Measurements from ENCODE around the gene ASB2. TPM values are rescaled to one million over a fixed set of nuclear protein-coding genes. Genes with fewer than 3 reads are reported as not detected.
A peak's percentile ranks its signal among the peaks of the same experiment; 100 is the strongest.

The ASB2 gene
- polyA plus RNA-seq, 1 donor (not counting 4 experiments of a cell fraction or from before 2014, with no cell fraction given) = 0.56 TPM

- no peaks in the 10 kb centered on the region for H3K9me1 ChIP-seq (ENCODE audit: control insufficient read depth, extremely low read depth, insufficient read depth, low read length)
- no peak for DNase-seq (ENCODE audit: low read depth, low spot score)
- no peak for FAIRE-seq
- TF ChIP-seq CTCF (optimal IDR thresholded peaks at IDR 0.05 in 1 of 3, IDR thresholded peaks at IDR 0.05 in 1 of 3, conservative IDR thresholded peaks at IDR 0.05 in 1 of 3; ENCODE audit: extremely low read depth in 1 of 3, insufficient read depth in 2 of 3, low read length in 3 of 3) (peak in 1 of 3 experiments; percentile 7), EZH2 (IDR thresholded peaks at IDR 0.05; ENCODE audit: low read length) (no peak)
- H3K36me3 ChIP-seq (ENCODE audit: control insufficient read depth in 2 of 2, extremely low read depth in 1 of 2, insufficient read depth in 2 of 2, low read length in 2 of 2) = no peaks in the 10 kb centered on the region
- H4K20me1 ChIP-seq (ENCODE audit: control insufficient read depth, extremely low read depth, insufficient read depth, low read length) = no peaks in the 10 kb centered on the region
- no peaks in the 10 kb centered on the region for H3K9me3 ChIP-seq (ENCODE audit: control insufficient read depth, low read depth, low read length)
- dilution Hi-C loops (cut with MboI; ENCODE audit: extremely low pct_ligation_motif_present, low sequenced_read_pairs) = no loop called here
- no peak overlapping the region for H3K27ac ChIP-seq (ENCODE audit: control insufficient read depth, insufficient read depth, low read length)
- H3K79me2 ChIP-seq (ENCODE audit: control insufficient read depth, insufficient read depth, low read length) = no peaks in the 10 kb centered on the region
- H2AFZ ChIP-seq (ENCODE audit: control insufficient read depth, low read length) = no peak overlapping the region
- H3K4me2 ChIP-seq (ENCODE audit: control insufficient read depth, extremely low read depth, insufficient read depth, low read depth, low read length) = no peak overlapping the region
- peaks cover 4% of the 10 kb centered on the region for H3K27me3 ChIP-seq (ENCODE audit: control insufficient read depth, extremely low read depth, insufficient read depth, low read length)
- no peak overlapping the region for H3K4me3 ChIP-seq (ENCODE audit: control insufficient read depth in 2 of 3, extremely low read depth in 1 of 3, insufficient read depth in 2 of 3, low read depth in 1 of 3, low read length in 3 of 3)
- no peak overlapping the region for H3K9ac ChIP-seq (ENCODE audit: control insufficient read depth, extremely low read depth, insufficient read depth, low read length)
- peaks cover 5% of the 10 kb centered on the region for H3K4me1 ChIP-seq (ENCODE audit: control insufficient read depth, extremely low read depth, insufficient read depth, low read length)
Measured at GRCh38 chr14:94015223-94015622, 38.9 kb upstream of the ASB2 start.

GRCh38 chr14:94014382-94014781 is 38.0 kb upstream of the ASB2 start:
- Histone ChIP-seq H3K79me2 (ENCODE audit: control insufficient read depth, insufficient read depth, low read length) (no peaks in the 10 kb centered on the region), H3K27ac (ENCODE audit: control insufficient read depth, insufficient read depth, low read length) (no peak overlapping the region), H3K9me1 (ENCODE audit: control insufficient read depth, extremely low read depth, insufficient read depth, low read length) (no peaks in the 10 kb centered on the region), H4K20me1 (ENCODE audit: control insufficient read depth, extremely low read depth, insufficient read depth, low read length) (no peaks in the 10 kb centered on the region), H3K9ac (ENCODE audit: control insufficient read depth, extremely low read depth, insufficient read depth, low read length) (no peak overlapping the region), H3K4me2 (ENCODE audit: control insufficient read depth, extremely low read depth, insufficient read depth, low read depth, low read length) (no peak overlapping the region), H3K4me3 (ENCODE audit: control insufficient read depth in 2 of 3, extremely low read depth in 1 of 3, insufficient read depth in 2 of 3, low read depth in 1 of 3, low read length in 3 of 3) (no peak overlapping the region), H3K9me3 (ENCODE audit: control insufficient read depth, low read depth, low read length) (no peaks in the 10 kb centered on the region), H2AFZ (ENCODE audit: control insufficient read depth, low read length) (no peak overlapping the region), H3K4me1 (ENCODE audit: control insufficient read depth, extremely low read depth, insufficient read depth, low read length) (peaks cover 10% of the 10 kb centered on the region), H3K36me3 (ENCODE audit: control insufficient read depth in 2 of 2, extremely low read depth in 1 of 2, insufficient read depth in 2 of 2, low read length in 2 of 2) (no peaks in the 10 kb centered on the region), H3K27me3 (ENCODE audit: control insufficient read depth, extremely low read depth, insufficient read depth, low read length) (peaks cover 4% of the 10 kb centered on the region)
- no peak for TF ChIP-seq CTCF (optimal IDR thresholded peaks at IDR 0.05 in 1 of 3, IDR thresholded peaks at IDR 0.05 in 1 of 3, conservative IDR thresholded peaks at IDR 0.05 in 1 of 3; ENCODE audit: extremely low read depth in 1 of 3, insufficient read depth in 2 of 3, low read length in 3 of 3)
- no peak for TF ChIP-seq EZH2 (IDR thresholded peaks at IDR 0.05; ENCODE audit: low read length)
- no peak for DNase-seq (ENCODE audit: low read depth, low spot score)
- dilution Hi-C loops (cut with MboI; ENCODE audit: extremely low pct_ligation_motif_present, low sequenced_read_pairs) = no loop called here
- no peak for FAIRE-seq

Data from keratinocyte (primary cell).